Thymus (tissue), 2 donors: ENCODE data around the gene PRELID3B. TPM values are rescaled to one million over a fixed set of nuclear protein-coding genes. Genes with fewer than 3 reads are reported as not detected.

ENCODE experiments used
- polyA plus RNA-seq: library from polyadenylated mRNA; stranded (reverse); fragments of 200-250 nt; gene quantifications from one replicate; pipeline ENCODE4 v1.2.3, GENCODE V29; 2013
- total RNA-seq: library from RNA; stranded (reverse); fragments of 120-200 nt; gene quantifications from one replicate; pipeline ENCODE4 v1.2.4, GENCODE V29; 2013
- donor health status: healthy.

PRELID3B gene
- total and polyA plus RNA-seq, 2 donors: 33.4 to 61.9 TPM

Other genes with a start within 250 kb of the PRELID3B start
- 0.76 TPM for gene GNAS-AS1, start 191.9 kb downstream of the PRELID3B start, total RNA-seq
- gene GNAS-AS1, start 191.9 kb downstream of the PRELID3B start, polyA plus RNA-seq: 0.32 TPM
- gene GNAS, start 190.1 kb downstream of the PRELID3B start, total RNA-seq: 434 TPM
- 700 TPM for gene GNAS, start 190.1 kb downstream of the PRELID3B start, polyA plus RNA-seq
- gene NELFCD, start 61.5 kb downstream of the PRELID3B start, total RNA-seq: 42.2 TPM
- gene NELFCD, start 61.5 kb downstream of the PRELID3B start, polyA plus RNA-seq: 60.6 TPM
- gene CTSZ, start 35.5 kb downstream of the PRELID3B start, total RNA-seq: 64.2 TPM
- gene CTSZ, start 35.5 kb downstream of the PRELID3B start, polyA plus RNA-seq: 134 TPM
- gene TUBB1, start 23.4 kb downstream of the PRELID3B start, total RNA-seq: 0.47 TPM
- 0.14 TPM for gene TUBB1, start 23.4 kb downstream of the PRELID3B start, polyA plus RNA-seq
- 124 TPM for gene ATP5F1E, start 10.5 kb downstream of the PRELID3B start, total RNA-seq
- gene ATP5F1E, start 10.5 kb downstream of the PRELID3B start, polyA plus RNA-seq: 82.1 TPM
- 2.1 TPM for gene ZNF831, start 121.0 kb upstream of the PRELID3B start, total RNA-seq
- gene ZNF831, start 121.0 kb upstream of the PRELID3B start, polyA plus RNA-seq: 2.9 TPM